Activated T-helper 17 cell treated with anti-CD3 and anti-CD28 coated beads, Interleukin-2, amount 50 U/mL, for 72 hours (primary cell): ENCODE data around the gene IFT81. TPM values are rescaled to one million over a fixed set of nuclear protein-coding genes. Genes with fewer than 3 reads are reported as not detected.
A peak's percentile ranks its signal among the peaks of the same experiment; 100 is the strongest.
"Not testable (repeated sequence)": the region's sequence is repeated elsewhere in the genome, so short reads cannot be mapped to it uniquely, and the experiment has no call there.

Experiments used
- ATAC-seq: fragments of 150-1000 bp; cut with Tn5 transposase; replicated peaks from 2 replicates; pipeline ENCODE4 v1.10.0; 2021; ENCODE audit warnings: mild to moderate bottlenecking, moderate library complexity
- H3K27ac Mint-ChIP-seq: one replicate; pipeline ENCODE4 v1.8.0; 2022; ENCODE audit warnings: mixed read lengths
- H3K27me3 Mint-ChIP-seq: one replicate; pipeline ENCODE4 v1.8.0; 2022; ENCODE audit warnings: mixed read lengths
- H3K36me3 Mint-ChIP-seq: one replicate; pipeline ENCODE4 v1.8.0; 2022; ENCODE audit warnings: low read depth, mild to moderate bottlenecking, mixed read lengths
- H3K4me1 Mint-ChIP-seq: one replicate; pipeline ENCODE4 v1.8.0; 2022; ENCODE audit warnings: mixed read lengths
- H3K4me3 Mint-ChIP-seq: one replicate; pipeline ENCODE4 v1.8.0; 2022; ENCODE audit warnings: mild to moderate bottlenecking, mixed read lengths
- H3K9me3 Mint-ChIP-seq: one replicate; pipeline ENCODE4 v1.8.0; 2022; ENCODE audit warnings: mixed read lengths
- total RNA-seq, 2 donors: library from RNA; stranded (reverse); gene quantifications; one replicate each; pipeline ENCODE4 v1.2.3, GENCODE V29; 2022

Gene IFT81, protein sequence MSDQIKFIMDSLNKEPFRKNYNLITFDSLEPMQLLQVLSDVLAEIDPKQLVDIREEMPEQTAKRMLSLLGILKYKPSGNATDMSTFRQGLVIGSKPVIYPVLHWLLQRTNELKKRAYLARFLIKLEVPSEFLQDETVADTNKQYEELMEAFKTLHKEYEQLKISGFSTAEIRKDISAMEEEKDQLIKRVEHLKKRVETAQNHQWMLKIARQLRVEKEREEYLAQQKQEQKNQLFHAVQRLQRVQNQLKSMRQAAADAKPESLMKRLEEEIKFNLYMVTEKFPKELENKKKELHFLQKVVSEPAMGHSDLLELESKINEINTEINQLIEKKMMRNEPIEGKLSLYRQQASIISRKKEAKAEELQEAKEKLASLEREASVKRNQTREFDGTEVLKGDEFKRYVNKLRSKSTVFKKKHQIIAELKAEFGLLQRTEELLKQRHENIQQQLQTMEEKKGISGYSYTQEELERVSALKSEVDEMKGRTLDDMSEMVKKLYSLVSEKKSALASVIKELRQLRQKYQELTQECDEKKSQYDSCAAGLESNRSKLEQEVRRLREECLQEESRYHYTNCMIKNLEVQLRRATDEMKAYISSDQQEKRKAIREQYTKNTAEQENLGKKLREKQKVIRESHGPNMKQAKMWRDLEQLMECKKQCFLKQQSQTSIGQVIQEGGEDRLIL
- 1 to 10 TPM; 2.4 to 3.4 TPM for total RNA-seq

DNA sequence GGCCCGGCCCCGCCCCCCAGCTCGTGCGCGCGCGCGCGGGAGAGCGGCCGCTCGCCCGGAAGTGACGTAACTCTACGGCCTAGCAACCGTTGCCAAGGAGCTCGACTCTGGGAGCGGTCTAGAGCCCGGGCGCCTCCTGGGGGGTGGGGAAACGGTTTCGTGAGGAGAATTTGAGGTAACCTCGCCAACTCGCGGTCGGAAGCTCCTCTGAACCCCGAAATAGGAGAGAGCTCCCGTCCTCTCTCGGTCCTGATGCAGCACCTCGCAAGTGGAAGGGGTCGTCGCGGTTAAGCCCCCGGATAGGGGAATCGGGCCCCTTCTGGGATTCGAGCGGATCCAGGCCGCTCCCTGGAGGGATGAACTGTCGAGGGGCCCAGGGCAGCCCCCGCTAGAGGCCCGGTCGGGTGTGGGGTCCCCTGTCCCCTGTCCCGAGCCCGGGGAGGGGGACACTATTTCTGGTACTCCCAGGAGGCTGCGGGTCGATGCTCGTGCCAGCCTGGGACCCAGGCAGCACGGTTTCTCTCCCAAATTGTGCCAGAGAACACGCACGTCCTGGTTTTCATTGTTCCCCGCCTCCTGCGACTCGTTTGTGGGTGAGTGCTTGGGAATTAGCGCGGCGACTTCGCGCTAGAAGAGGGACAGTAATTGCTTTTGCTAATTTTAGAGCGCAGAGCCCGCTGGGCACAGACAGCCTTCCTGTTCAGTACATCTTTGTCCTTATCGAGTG is at the start of gene IFT81:
Gene IFT81, plus strand, starts transcription at position 89 of the 727 bp plus-strand sequence. CDS start 3,024 bp downstream, outside the sequence.
- Mint-ChIP-seq H3K27me3 (peaks cover 8% of the 10 kb centered on the region), H3K27ac (peak within 1 kb of the TSS; percentile 59), H3K9me3 (no peaks in the 10 kb centered on the region), H3K4me1 (no peaks in the 10 kb centered on the region), H3K36me3 (no peaks in the 10 kb centered on the region), H3K4me3 (peak within 1 kb of the TSS; percentile 81)
- peak; percentile 97 for ATAC-seq

DNA sequence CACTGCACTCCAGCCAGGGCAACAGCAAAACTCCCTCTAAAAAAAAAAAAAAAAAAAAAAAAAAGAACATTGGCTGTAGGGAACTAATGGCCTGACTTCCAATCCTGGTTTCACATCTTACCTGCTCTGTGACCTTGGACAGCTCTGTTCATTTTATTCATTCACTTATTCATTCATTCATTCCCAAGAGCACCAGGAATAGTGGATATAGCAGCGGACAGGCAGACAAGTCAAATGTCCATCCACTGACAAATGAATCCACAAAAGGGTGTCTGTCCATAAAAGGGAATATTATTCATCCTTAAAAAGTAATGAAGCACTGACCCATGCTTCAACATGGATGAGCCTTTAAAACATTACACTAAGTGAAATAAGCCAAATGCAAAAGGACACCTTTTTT is 48.3 kb upstream of the IFT81 start:
- H3K9me3 Mint-ChIP-seq: peaks cover 5% of the 10 kb centered on the region
- no peaks in the 10 kb centered on the region for H3K27me3 Mint-ChIP-seq
- ATAC-seq: no peak
- peaks cover 49% of the 10 kb centered on the region for H3K4me1 Mint-ChIP-seq
- H3K36me3 Mint-ChIP-seq: no peaks in the 10 kb centered on the region
- H3K27ac Mint-ChIP-seq: no peak overlapping the region
- no peak overlapping the region for H3K4me3 Mint-ChIP-seq

DNA sequence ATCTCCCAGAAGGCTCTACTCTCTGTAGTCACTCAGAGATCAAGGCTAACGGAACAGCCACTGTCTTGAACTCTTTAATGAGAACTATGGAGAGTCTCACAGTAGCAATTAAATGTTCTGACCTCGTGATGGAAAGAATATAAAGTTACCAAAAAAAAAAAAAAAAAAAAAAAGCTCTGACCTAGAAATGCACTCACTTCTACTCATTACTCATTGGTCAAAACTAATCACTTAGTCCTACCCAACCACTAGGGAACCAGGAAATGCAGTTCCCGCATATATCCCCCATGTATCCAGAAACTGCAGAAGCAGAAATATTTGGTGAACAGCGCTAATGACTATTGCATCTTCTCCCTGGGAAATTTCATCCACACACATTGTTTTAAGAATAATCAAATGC is 46.4 kb upstream of the IFT81 start:
- peaks cover 5% of the 10 kb centered on the region for H3K9me3 Mint-ChIP-seq
- no peak for ATAC-seq
- no peaks in the 10 kb centered on the region for H3K36me3 Mint-ChIP-seq
- H3K27me3 Mint-ChIP-seq: no peaks in the 10 kb centered on the region
- peak overlapping the region; percentile 76 for H3K27ac Mint-ChIP-seq
- peaks cover 39% of the 10 kb centered on the region for H3K4me1 Mint-ChIP-seq
- no peak overlapping the region for H3K4me3 Mint-ChIP-seq

DNA sequence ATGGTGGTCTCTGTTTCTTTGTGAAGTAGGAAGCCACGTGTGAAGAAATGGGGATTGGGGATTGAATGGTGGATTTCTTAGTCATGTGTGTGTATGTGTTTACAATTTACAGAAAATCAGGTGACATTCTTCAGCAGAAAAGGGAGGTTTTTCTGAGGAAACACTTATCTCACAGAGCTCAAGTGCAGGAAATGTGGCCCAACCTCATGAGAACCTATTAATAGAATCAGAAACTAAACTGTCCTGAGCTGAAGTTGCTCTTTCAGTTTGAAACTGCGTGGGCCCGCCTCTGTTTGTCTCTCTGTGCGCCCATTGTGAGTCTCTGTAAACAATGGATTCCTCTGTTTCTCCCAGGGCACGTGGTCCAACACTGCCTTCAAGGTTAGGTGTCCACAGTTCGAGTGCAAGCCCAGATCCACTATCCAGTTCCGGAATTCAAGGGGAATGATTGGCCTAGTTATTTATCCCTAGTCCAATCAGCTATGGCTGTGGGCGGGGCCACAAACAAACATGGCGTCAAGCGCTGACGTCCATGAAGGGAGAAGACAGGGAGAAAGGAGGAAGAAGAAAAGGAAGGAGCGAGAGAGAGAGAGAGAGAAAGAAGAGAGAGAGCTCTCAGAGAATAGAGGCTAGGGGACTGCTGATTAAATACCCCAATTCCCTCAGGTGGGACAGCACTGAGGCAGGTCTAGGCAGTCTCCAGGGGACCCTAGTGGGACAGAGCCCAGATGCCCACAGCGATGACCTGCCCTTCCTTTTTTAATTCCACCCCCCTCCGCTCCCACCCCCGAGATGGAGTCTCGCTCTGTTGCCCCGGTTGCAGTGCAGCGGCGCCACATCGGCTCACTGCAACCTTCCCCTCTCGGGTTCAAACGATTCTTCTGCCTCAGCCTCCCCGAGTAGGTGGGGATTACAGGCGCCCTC is 44.4 kb upstream of the IFT81 start:
- H3K4me3 Mint-ChIP-seq: peak overlapping the region; percentile 76
- H3K4me1 Mint-ChIP-seq: peaks cover 25% of the 10 kb centered on the region
- no peaks in the 10 kb centered on the region for H3K36me3 Mint-ChIP-seq
- peak; percentile 93 for ATAC-seq
- H3K27me3 Mint-ChIP-seq: no peaks in the 10 kb centered on the region
- H3K27ac Mint-ChIP-seq: peak overlapping the region; percentile 89
- H3K9me3 Mint-ChIP-seq: peaks cover 5% of the 10 kb centered on the region

DNA sequence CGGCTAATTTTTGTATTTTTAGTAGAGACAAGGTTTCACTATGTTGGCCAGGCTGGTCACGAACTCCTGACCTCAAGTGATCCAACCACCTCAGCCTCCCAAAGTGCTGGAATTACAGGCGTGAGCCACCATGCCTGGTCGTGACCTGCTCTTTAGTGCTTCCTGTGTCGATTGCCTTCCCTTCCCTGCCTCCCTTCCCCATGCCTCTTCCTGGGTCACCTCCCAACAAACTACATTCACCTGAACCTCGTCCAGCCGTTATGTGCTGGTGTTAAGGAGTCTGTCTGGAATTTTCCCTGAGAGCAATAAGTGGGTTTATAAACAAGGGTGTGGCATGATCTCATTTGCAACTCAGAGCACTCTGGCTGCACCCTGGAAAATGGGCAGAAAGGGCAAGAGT is 43.7 kb upstream of the IFT81 start:
- peaks cover 25% of the 10 kb centered on the region for H3K4me1 Mint-ChIP-seq
- H3K27ac Mint-ChIP-seq: no peak overlapping the region
- no peaks in the 10 kb centered on the region for H3K27me3 Mint-ChIP-seq
- H3K36me3 Mint-ChIP-seq: no peaks in the 10 kb centered on the region
- ATAC-seq: no peak
- peak overlapping the region; percentile 76 for H3K4me3 Mint-ChIP-seq
- peaks cover 5% of the 10 kb centered on the region for H3K9me3 Mint-ChIP-seq

DNA sequence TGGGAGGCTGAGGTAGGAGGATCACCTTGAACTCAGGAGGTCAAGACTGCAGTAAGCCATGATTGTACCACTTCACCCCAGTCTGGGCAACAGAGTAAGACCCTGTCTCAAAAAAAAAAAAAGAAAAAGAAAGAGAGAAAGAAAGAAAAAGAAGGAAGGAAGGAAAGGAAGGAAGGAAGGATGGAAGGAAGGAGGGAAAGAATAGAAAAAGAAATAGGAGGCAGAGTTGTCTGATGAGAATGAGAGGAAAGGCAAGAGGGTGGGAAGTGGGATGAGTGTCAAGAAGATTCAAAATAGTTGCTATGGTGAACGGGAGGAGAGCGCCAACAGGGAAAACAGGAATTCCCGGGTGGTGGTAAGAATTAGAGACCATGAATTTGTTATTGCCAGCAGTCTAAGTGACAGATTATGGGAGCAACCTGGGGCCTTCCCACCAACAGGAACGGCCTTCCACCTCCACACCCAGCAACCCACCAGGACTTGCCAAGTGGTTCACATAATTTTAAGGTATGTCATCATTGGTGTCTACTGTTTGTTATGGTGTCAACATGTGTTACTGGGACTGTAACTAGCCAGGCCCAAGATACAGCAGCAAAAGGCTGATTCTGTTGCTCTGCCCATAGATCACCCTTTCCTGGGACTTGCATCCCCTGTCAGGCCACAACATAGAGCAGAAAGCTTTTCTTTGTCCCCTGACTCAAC is 39.7 kb upstream of the IFT81 start:
- Mint-ChIP-seq H3K27ac (no peak overlapping the region), H3K4me3 (no peak overlapping the region), H3K4me1 (peaks cover 11% of the 10 kb centered on the region), H3K36me3 (no peaks in the 10 kb centered on the region), H3K27me3 (peaks cover 6% of the 10 kb centered on the region), H3K9me3 (peaks cover 5% of the 10 kb centered on the region)
- no peak for ATAC-seq

DNA sequence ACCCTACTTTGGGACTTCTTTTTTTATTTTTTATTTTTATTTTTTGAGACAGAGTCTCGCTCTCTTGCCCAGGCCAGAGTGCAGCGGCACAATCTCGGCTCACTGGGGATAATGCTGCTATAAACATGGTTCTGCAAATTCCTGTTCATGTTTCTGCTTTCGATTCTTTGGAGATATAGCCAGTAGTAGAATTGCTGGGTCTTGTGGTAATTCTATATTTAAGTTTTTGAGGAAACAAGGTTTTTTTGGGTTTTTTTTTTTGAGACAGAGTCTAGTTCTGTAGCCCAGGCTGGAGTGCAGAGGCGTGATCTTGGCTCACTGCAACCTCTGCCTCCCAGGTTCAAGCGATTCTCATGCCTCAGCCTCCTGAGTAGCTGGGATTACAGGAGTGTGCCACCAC is 35.9 kb upstream of the IFT81 start:
- peaks cover 18% of the 10 kb centered on the region for H3K27me3 Mint-ChIP-seq
- H3K4me1 Mint-ChIP-seq, H3K4me3 Mint-ChIP-seq, H3K9me3 Mint-ChIP-seq, H3K36me3 Mint-ChIP-seq, H3K27ac Mint-ChIP-seq, ATAC-seq: not testable (repeated sequence)

DNA sequence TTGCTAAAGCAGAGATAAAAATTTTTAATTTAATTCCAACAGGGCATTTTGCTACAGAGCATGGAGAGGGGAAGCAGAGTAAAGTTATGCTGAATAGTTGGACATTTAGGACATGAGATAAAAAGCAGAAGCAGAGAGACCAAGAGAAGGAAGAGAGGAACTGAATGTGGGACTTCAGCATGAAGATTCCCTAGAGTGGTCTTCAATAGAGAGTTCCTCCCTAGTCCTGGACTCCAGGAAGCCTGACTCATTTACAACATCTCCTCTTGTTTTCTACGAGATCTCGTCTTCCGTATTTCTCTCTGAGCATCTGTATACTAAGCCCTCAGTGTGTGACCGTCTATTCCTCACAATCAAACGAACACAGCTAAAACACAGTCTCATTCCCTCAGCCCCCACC is 35.2 kb upstream of the IFT81 start:
- Mint-ChIP-seq H3K4me1 (no peaks in the 10 kb centered on the region), H3K9me3 (no peaks in the 10 kb centered on the region), H3K27ac (no peak overlapping the region), H3K36me3 (no peaks in the 10 kb centered on the region), H3K4me3 (no peak overlapping the region), H3K27me3 (peaks cover 18% of the 10 kb centered on the region)
- ATAC-seq: no peak

DNA sequence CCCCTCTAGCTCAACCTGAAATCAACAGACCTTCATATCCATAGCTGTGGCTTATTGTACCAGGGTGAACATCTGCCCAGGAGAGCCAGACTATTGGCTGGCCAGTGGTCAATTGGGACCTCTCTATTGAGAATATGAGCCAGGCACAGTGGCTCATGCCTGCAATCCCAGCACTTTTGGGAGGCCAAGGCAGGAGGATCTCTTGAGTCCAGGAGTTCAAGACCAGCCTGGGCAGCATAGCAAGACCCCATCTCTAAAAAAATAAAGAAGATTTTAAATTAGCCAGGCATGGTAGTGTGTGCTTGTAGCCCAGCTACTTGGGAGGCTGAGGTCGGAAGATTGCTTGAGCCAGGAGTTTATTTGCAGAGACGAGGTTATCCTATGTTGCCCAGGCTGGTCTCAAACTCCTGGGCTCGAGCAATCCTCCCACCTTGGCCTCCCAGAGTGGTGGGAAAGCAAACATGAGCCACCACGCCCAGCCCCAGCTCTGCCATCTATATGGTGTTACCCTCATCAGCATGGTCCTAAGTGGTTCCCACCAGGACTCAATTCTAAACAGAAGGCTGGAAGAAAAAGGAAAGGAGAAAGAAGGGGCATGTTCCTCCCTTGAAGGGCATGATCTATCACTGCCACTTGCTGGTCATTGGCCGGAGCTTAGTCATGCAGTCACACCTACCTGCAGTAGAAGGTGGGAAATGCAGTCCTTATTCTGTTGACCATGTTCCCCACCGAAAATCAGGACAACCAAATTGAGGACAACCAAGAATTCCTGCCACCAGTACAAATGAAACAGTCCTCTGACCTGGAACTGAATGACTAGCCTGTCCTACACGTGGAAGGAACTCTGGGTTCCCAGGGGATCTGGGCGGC is 33.7 kb upstream of the IFT81 start:
- Mint-ChIP-seq H3K9me3 (no peaks in the 10 kb centered on the region), H3K27me3 (peaks cover 18% of the 10 kb centered on the region), H3K4me1 (no peaks in the 10 kb centered on the region), H3K36me3 (no peaks in the 10 kb centered on the region), H3K27ac (no peak overlapping the region), H3K4me3 (no peak overlapping the region)
- ATAC-seq: no peak

DNA sequence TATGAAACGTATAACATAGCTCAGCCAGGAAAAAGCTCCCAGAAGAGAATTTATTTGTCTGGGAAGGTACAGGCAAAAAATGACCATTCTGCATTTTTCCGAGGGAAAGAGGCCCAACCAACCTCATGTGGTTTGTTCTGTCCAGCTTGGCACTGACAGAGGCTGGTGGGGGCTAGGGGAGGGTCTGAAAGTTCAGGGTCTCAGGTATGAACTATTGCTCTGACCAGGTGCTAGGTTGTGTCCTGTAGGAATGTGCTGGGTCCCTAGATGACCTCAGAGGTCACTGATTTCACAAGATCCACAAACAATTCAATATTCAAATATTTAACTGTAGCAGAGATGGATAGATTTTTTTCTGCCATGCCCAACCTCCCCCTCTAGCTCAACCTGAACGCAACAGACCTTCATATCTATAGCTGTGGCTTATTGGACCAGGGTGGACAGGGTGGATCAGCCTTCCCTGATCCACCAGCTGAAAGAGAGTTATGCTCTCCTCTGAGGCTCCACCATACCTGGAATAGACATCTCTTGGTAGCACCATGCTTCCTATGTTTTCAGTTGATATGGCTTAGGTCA is 32.9 kb upstream of the IFT81 start:
- H3K27me3 Mint-ChIP-seq: peaks cover 16% of the 10 kb centered on the region

DNA sequence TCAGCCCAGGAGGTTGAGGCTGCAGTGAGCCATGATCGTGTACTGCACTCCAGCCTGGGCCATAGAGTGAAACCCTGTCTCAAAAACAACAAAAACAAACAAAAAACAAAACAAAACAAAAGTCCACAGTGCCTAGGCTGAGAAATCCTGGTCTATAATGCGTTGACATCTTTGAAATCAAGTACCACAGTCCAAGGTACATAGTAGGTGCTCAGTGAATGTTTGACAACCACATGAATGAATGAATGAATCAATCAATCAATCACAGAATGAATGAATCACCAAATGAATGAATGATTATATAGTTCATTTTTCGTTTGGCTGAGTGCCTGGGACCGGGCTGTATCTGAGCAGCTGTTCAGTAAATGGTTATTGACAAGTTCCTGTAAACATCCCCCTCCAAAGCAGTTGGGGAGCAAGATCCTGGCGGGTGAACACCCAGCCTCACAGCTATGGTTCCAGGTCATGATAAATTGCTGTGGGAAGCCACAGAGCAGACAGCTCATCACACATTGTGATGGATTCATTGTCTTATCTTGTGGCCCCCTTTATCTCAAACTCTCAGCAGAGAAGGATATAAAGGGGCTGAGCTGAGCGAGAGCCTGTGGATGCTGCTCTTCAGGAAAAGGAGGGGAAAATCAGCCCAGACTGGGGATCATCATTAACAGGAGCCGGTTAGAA is 30.4 kb upstream of the IFT81 start:
- peaks cover 12% of the 10 kb centered on the region for H3K27me3 Mint-ChIP-seq
- H3K36me3 Mint-ChIP-seq: no peaks in the 10 kb centered on the region
- H3K4me1 Mint-ChIP-seq: no peaks in the 10 kb centered on the region
- no peak overlapping the region for H3K27ac Mint-ChIP-seq
- H3K9me3 Mint-ChIP-seq: no peaks in the 10 kb centered on the region
- H3K4me3 Mint-ChIP-seq: no peak overlapping the region
- no peak for ATAC-seq

More for the DNA sequence above, 32.9 kb upstream of the IFT81 start:
- Mint-ChIP-seq H3K4me1 (no peaks in the 10 kb centered on the region), H3K36me3 (no peaks in the 10 kb centered on the region), H3K27ac (no peak overlapping the region), H3K4me3 (no peak overlapping the region), H3K9me3 (no peaks in the 10 kb centered on the region)
- no peak for ATAC-seq

DNA sequence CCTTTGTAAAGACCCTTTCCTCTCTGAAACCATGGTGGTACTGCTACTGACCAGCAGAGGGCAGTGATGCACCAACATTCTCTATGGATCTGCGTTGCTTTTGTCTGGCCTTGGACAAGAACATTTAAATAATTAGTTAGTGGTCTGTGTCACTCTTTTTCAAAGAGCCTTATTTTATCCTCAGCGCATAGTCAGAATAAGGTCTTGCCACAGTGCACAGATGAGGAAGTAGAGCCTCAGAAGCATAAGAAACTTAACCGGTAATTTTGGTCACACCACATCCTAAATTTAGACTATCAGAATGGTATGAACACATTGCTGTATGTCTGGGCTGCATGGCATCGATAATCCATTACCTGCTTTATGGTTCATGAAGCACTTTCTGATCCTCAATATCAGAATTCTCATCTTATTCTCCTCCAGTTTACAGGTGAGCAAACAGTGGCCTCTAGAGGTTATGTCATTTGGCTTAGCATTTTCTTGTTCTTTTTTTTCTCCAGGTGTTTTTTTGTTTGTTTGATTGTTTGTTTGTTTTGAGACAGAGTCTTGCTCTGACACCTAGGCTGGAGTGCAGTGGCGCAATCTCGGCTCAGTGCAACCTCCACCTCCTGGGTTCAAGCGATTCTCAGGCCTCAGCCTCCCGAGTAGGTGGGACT is 23.7 kb upstream of the IFT81 start:
- Mint-ChIP-seq H3K27ac (no peak overlapping the region), H3K4me1 (peaks cover 4% of the 10 kb centered on the region), H3K9me3 (no peaks in the 10 kb centered on the region), H3K27me3 (no peaks in the 10 kb centered on the region), H3K4me3 (no peak overlapping the region), H3K36me3 (no peaks in the 10 kb centered on the region)
- ATAC-seq: peak; percentile 72
